ENCODE measurements around the gene SART1.

Gene SART1

GRCh38 chr11:65968600-65969482 lies 7.3 kb downstream of the SART1 start:
- H3K9me3 ChIP-seq (ENCODE audit: control insufficient read depth, low read length), result no peaks in the 10 kb centered on the region
- peaks cover 64% of the 10 kb centered on the region for H3K36me3 ChIP-seq (ENCODE audit: control insufficient read depth, insufficient read depth, low read length, severe bottlenecking)
- H3K4me3 ChIP-seq (ENCODE audit: low read length), result no peak overlapping the region
- no peak for DNase-seq (ENCODE audit: low read depth)
- peaks cover 16% of the 10 kb centered on the region for H3K4me1 ChIP-seq (ENCODE audit: control insufficient read depth, insufficient read depth, low read length)
- H3K9ac ChIP-seq (ENCODE audit: low read length), result no peak overlapping the region
- no peaks in the 10 kb centered on the region for H3K27me3 ChIP-seq (replicated peaks; ENCODE audit: control insufficient read depth, insufficient read depth, low read length)

- H3K27me3 ChIP-seq (replicated peaks; ENCODE audit: control insufficient read depth, insufficient read depth, low read length), result no peaks in the 10 kb centered on the region
- H3K9ac ChIP-seq (ENCODE audit: low read length), result no peak overlapping the region
- H3K9me3 ChIP-seq (ENCODE audit: control insufficient read depth, low read length), result no peaks in the 10 kb centered on the region
- H3K4me1 ChIP-seq (ENCODE audit: control insufficient read depth, insufficient read depth, low read length), result peaks cover 14% of the 10 kb centered on the region
- no peak for DNase-seq (ENCODE audit: low read depth)
- peaks cover 47% of the 10 kb centered on the region for H3K36me3 ChIP-seq (ENCODE audit: control insufficient read depth, insufficient read depth, low read length, severe bottlenecking)
- H3K4me3 ChIP-seq (ENCODE audit: low read length), result no peak overlapping the region
These were observed 10.6 kb downstream of the SART1 start for GRCh38 chr11:65972116-65972515.

DNA sequence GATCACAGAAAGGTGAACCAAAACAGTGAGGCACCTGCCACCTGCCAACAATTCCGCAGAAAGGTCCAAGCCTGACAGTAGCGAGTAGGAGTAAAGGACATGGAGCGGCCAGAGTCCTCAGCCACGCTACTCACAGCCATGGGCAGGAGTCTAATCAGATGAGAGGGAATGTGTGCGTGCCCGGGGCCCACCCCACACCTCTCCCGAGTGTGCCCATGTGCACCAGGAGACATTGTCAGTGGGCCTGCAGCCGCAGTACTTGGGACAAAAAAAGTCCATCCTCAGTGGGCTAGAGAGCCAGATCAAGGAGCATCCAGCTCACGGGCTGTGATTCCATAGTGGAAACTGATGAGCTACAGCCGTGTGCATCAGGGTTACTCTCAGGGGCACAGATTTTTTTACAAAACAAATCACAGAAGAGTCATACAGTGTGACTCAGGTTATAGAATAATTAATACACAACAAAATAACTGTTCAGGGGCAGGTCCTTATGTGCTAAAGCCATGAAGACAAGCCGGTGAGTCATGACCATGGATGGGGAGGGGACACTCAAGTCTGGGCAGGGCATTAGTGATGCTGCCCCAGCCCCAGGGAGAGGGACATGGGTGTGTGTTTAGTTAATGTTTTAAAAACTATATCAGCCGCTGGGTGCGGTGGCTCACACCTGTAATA lies 12.0 kb downstream of the SART1 start:
- Histone ChIP-seq H3K4me3 (ENCODE audit: low read length) (no peak overlapping the region), H3K27me3 (replicated peaks; ENCODE audit: control insufficient read depth, insufficient read depth, low read length) (no peaks in the 10 kb centered on the region), H3K4me1 (ENCODE audit: control insufficient read depth, insufficient read depth, low read length) (peaks cover 14% of the 10 kb centered on the region), H3K9me3 (ENCODE audit: control insufficient read depth, low read length) (no peaks in the 10 kb centered on the region), H3K36me3 (ENCODE audit: control insufficient read depth, insufficient read depth, low read length, severe bottlenecking) (peaks cover 47% of the 10 kb centered on the region), H3K9ac (ENCODE audit: low read length) (no peak overlapping the region)
- no peak for DNase-seq (ENCODE audit: low read depth)

GRCh38 chr11:65975771-65976170 lies 14.2 kb downstream of the SART1 start:
- H3K36me3 ChIP-seq (ENCODE audit: control insufficient read depth, insufficient read depth, low read length, severe bottlenecking), result peaks cover 48% of the 10 kb centered on the region
- no peaks in the 10 kb centered on the region for H3K9me3 ChIP-seq (ENCODE audit: control insufficient read depth, low read length)
- no peaks in the 10 kb centered on the region for H3K27me3 ChIP-seq (replicated peaks; ENCODE audit: control insufficient read depth, insufficient read depth, low read length)
- DNase-seq (ENCODE audit: low read depth), result no peak
- no peak overlapping the region for H3K9ac ChIP-seq (ENCODE audit: low read length)
- H3K4me3 ChIP-seq (ENCODE audit: low read length), result no peak overlapping the region
- H3K4me1 ChIP-seq (ENCODE audit: control insufficient read depth, insufficient read depth, low read length), result peaks cover 8% of the 10 kb centered on the region

- no peak for DNase-seq (ENCODE audit: low read depth)
- H3K4me1 ChIP-seq (ENCODE audit: control insufficient read depth, insufficient read depth, low read length), result peaks cover 8% of the 10 kb centered on the region
- H3K27me3 ChIP-seq (replicated peaks; ENCODE audit: control insufficient read depth, insufficient read depth, low read length), result no peaks in the 10 kb centered on the region
- H3K4me3 ChIP-seq (ENCODE audit: low read length), result no peak overlapping the region
- H3K9me3 ChIP-seq (ENCODE audit: control insufficient read depth, low read length), result no peaks in the 10 kb centered on the region
- no peak overlapping the region for H3K9ac ChIP-seq (ENCODE audit: low read length)
- H3K36me3 ChIP-seq (ENCODE audit: control insufficient read depth, insufficient read depth, low read length, severe bottlenecking), result peaks cover 48% of the 10 kb centered on the region
These were observed 15.0 kb downstream of the SART1 start for GRCh38 chr11:65976216-65977176.

- Histone ChIP-seq H3K9me3 (ENCODE audit: control insufficient read depth, low read length) (no peaks in the 10 kb centered on the region), H3K9ac (ENCODE audit: low read length) (no peak overlapping the region), H3K27me3 (replicated peaks; ENCODE audit: control insufficient read depth, insufficient read depth, low read length) (no peaks in the 10 kb centered on the region), H3K36me3 (ENCODE audit: control insufficient read depth, insufficient read depth, low read length, severe bottlenecking) (peaks cover 45% of the 10 kb centered on the region), H3K4me1 (ENCODE audit: control insufficient read depth, insufficient read depth, low read length) (peaks cover 3% of the 10 kb centered on the region), H3K4me3 (ENCODE audit: low read length) (no peak overlapping the region)
- DNase-seq (ENCODE audit: low read depth), result no peak
These were observed 16.3 kb downstream of the SART1 start for GRCh38 chr11:65977621-65978390.

GRCh38 chr11:65978391-65979238 lies 17.1 kb downstream of the SART1 start:
- Histone ChIP-seq H3K4me3 (ENCODE audit: low read length) (no peak overlapping the region), H3K4me1 (ENCODE audit: control insufficient read depth, insufficient read depth, low read length) (no peaks in the 10 kb centered on the region), H3K27me3 (replicated peaks; ENCODE audit: control insufficient read depth, insufficient read depth, low read length) (no peaks in the 10 kb centered on the region), H3K9me3 (ENCODE audit: control insufficient read depth, low read length) (no peaks in the 10 kb centered on the region), H3K36me3 (ENCODE audit: control insufficient read depth, insufficient read depth, low read length, severe bottlenecking) (peaks cover 40% of the 10 kb centered on the region), H3K9ac (ENCODE audit: low read length) (no peak overlapping the region)
- no peak for DNase-seq (ENCODE audit: low read depth)

DNA sequence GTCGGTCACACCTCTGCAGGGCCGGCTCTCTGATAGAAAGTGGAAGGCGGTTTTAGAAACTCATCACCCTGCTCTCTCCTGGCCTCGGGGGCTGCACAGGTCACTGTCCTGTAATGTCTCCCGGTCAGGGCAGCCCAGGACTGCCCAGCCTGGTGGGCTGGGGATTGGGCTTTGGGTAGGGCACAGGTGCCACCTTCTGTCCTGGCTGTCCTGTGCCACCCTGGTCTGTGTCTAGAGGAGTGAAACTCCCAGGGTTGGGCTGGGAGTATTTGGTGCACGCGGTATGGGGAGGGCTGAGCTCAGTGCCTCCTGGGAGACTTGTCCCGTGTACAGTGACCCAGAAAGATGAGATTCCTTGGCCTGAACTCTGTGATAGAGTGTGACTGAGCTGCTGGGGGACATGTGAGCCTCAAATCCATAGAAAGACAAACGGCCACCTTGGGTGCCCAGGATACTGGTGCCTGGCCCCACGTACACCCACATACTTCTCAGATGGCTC lies 17.8 kb downstream of the SART1 start:
- Histone ChIP-seq H3K4me1 (ENCODE audit: control insufficient read depth, insufficient read depth, low read length) (no peaks in the 10 kb centered on the region), H3K9ac (ENCODE audit: low read length) (no peak overlapping the region), H3K9me3 (ENCODE audit: control insufficient read depth, low read length) (no peaks in the 10 kb centered on the region), H3K36me3 (ENCODE audit: control insufficient read depth, insufficient read depth, low read length, severe bottlenecking) (peaks cover 43% of the 10 kb centered on the region), H3K4me3 (ENCODE audit: low read length) (no peak overlapping the region), H3K27me3 (replicated peaks; ENCODE audit: control insufficient read depth, insufficient read depth, low read length) (no peaks in the 10 kb centered on the region)
- no peak for DNase-seq (ENCODE audit: low read depth)

DNA sequence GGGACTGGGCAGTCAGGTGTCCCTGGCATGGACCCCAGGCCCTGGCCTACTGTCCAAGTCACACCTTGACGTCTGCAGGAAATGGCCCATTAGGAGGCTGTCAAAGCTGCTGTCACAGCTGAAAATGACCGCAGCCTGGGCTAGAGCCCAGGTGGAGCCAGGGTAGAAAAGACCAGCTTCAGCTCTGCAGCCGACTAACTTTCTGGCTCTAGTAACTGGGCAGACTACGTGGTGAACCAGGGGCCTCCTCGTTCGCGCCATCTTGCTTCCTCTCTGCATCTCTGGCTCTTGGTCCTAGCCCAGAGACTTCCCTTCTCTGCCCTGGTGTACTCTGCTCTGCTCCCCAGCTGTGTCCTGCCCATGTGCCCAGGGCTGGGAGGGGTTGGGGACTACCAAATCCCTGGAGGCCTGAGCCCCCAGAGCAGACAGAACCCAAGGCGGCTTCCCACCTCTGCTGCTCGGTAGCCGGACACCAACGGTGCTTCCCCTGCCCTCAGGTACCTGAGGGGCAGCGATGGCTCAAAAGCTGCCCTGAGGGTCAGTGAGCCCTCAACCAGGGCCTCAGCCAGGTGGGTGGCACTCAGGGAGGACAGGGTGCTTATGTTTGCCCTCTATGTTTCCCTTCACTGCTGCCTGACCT lies 19.7 kb downstream of the SART1 start:
- Histone ChIP-seq H3K4me1 (ENCODE audit: control insufficient read depth, insufficient read depth, low read length) (no peaks in the 10 kb centered on the region), H3K36me3 (ENCODE audit: control insufficient read depth, insufficient read depth, low read length, severe bottlenecking) (peaks cover 38% of the 10 kb centered on the region), H3K4me3 (ENCODE audit: low read length) (no peak overlapping the region), H3K27me3 (replicated peaks; ENCODE audit: control insufficient read depth, insufficient read depth, low read length) (no peaks in the 10 kb centered on the region), H3K9ac (ENCODE audit: low read length) (no peak overlapping the region), H3K9me3 (ENCODE audit: control insufficient read depth, low read length) (no peaks in the 10 kb centered on the region)
- no peak for DNase-seq (ENCODE audit: low read depth)
